Measurements from ENCODE around the gene MC1R.
"Not testable (repeated sequence)": the region's sequence is repeated elsewhere in the genome, so short reads cannot be mapped to it uniquely, and the experiment has no call there.

Gene MC1R

GRCh38 chr16:89909777-89910716, 8.6 kb upstream of the MC1R start:
- peak; percentile 86 for FAIRE-seq
- DNase-seq (ENCODE audit: insufficient read length) = peak; percentile 85
- TF ChIP-seq TAF1 (IDR thresholded peaks at IDR 0.05; ENCODE audit: borderline replicate concordance, low read depth, low read length) = no peak
- no peak for TF ChIP-seq POLR2AphosphoS5 (IDR thresholded peaks at IDR 0.05; ENCODE audit: low read depth, low read length)
- no peak; the same call in 1 of the 2 replicates for TF ChIP-seq POLR2A (IDR thresholded peaks at IDR 0.05; ENCODE audit: low read depth, low read length)

- DNase-seq (ENCODE audit: insufficient read length) = no peak
- TF ChIP-seq TAF1 (IDR thresholded peaks at IDR 0.05; ENCODE audit: borderline replicate concordance, low read depth, low read length) (no peak), POLR2A (IDR thresholded peaks at IDR 0.05; ENCODE audit: low read depth, low read length) (no peak), POLR2AphosphoS5 (IDR thresholded peaks at IDR 0.05; ENCODE audit: low read depth, low read length) (no peak)
- FAIRE-seq = no peak
Observed at GRCh38 chr16:89910717-89911354, 7.8 kb upstream of the MC1R start.

- TF ChIP-seq POLR2A (IDR thresholded peaks at IDR 0.05; ENCODE audit: low read depth, low read length) (no peak), TAF1 (IDR thresholded peaks at IDR 0.05; ENCODE audit: borderline replicate concordance, low read depth, low read length) (no peak), POLR2AphosphoS5 (IDR thresholded peaks at IDR 0.05; ENCODE audit: low read depth, low read length) (no peak)
- no peak for DNase-seq (ENCODE audit: insufficient read length)
- no peak for FAIRE-seq
Observed at GRCh38 chr16:89911375-89911774, 7.3 kb upstream of the MC1R start.

GRCh38 chr16:89912143-89912542, 6.5 kb upstream of the MC1R start:
- no peak for DNase-seq (ENCODE audit: insufficient read length)
- no peak for TF ChIP-seq TAF1 (IDR thresholded peaks at IDR 0.05; ENCODE audit: borderline replicate concordance, low read depth, low read length)
- TF ChIP-seq POLR2A (IDR thresholded peaks at IDR 0.05; ENCODE audit: low read depth, low read length) = 0 out of 2 replicates have a peak, but pooled peaks have one; percentile 4
- no peak for FAIRE-seq

GRCh38 chr16:89912627-89913026, 6.0 kb upstream of the MC1R start:
- FAIRE-seq (no peak), DNase-seq (ENCODE audit: insufficient read length) (no peak)
- no peak for TF ChIP-seq POLR2AphosphoS5 (IDR thresholded peaks at IDR 0.05; ENCODE audit: low read depth, low read length)
- TF ChIP-seq POLR2A (IDR thresholded peaks at IDR 0.05; ENCODE audit: low read depth, low read length) = 0 out of 2 replicates have a peak, but pooled peaks have one; percentile 26
- no peak for TF ChIP-seq TAF1 (IDR thresholded peaks at IDR 0.05; ENCODE audit: borderline replicate concordance, low read depth, low read length)

- TF ChIP-seq TAF1 (IDR thresholded peaks at IDR 0.05; ENCODE audit: borderline replicate concordance, low read depth, low read length) = no peak
- TF ChIP-seq POLR2AphosphoS5 (IDR thresholded peaks at IDR 0.05; ENCODE audit: low read depth, low read length) = no peak
- no peak for TF ChIP-seq POLR2A (IDR thresholded peaks at IDR 0.05; ENCODE audit: low read depth, low read length)
- no peak for FAIRE-seq
- DNase-seq (ENCODE audit: insufficient read length) = no peak
Observed at GRCh38 chr16:89913408-89914387, 5.0 kb upstream of the MC1R start.

GRCh38 chr16:89914642-89915285, 3.9 kb upstream of the MC1R start:
- not testable (repeated sequence) for DNase-seq (ENCODE audit: insufficient read length); FAIRE-seq

- FAIRE-seq = no peak
- TF ChIP-seq POLR2AphosphoS5 (IDR thresholded peaks at IDR 0.05; ENCODE audit: low read depth, low read length) = no peak
- no peak for TF ChIP-seq POLR2A (IDR thresholded peaks at IDR 0.05; ENCODE audit: low read depth, low read length)
- TF ChIP-seq TAF1 (IDR thresholded peaks at IDR 0.05; ENCODE audit: borderline replicate concordance, low read depth, low read length) = no peak
- no peak for DNase-seq (ENCODE audit: insufficient read length)
Observed at GRCh38 chr16:89915303-89916232, 3.1 kb upstream of the MC1R start.

- FAIRE-seq (peak; percentile 97), DNase-seq (ENCODE audit: insufficient read length) (peak; percentile 88)
- no peak for TF ChIP-seq TAF1 (IDR thresholded peaks at IDR 0.05; ENCODE audit: borderline replicate concordance, low read depth, low read length)
- TF ChIP-seq POLR2A (IDR thresholded peaks at IDR 0.05; ENCODE audit: low read depth, low read length) = peak; percentile 24; the same call in 1 of the 2 replicates
Observed at GRCh38 chr16:89917773-89918452, 749 bp upstream of the MC1R start.

Data from GM12892 (cell line).